Muscle of leg (tissue), 16 donors: ENCODE results near the gene MRPL10. TPM values are rescaled to one million over a fixed set of nuclear protein-coding genes. Genes with fewer than 3 reads are reported as not detected.
A peak's percentile ranks its signal among the peaks of the same experiment; 100 is the strongest.

Experiments used
- DNase-seq: peaks from one replicate; pipeline ENCODE4 v3.0.0; 2013
- H3K27ac ChIP-seq: one replicate; pipeline ENCODE4 v1.5.1; 2013; ENCODE audit warnings: mild to moderate bottlenecking, low read length, control low read depth
- H3K27me3 ChIP-seq: one replicate; pipeline ENCODE4 v1.6.1; 2013; ENCODE audit warnings: low read length; ENCODE audit not compliant: control insufficient read depth, insufficient read depth
- H3K36me3 ChIP-seq: one replicate; pipeline ENCODE4 v1.6.1; 2013; ENCODE audit warnings: low read length; ENCODE audit not compliant: control insufficient read depth, insufficient read depth
- H3K4me1 ChIP-seq: one replicate; pipeline ENCODE4 v1.6.1; 2013; ENCODE audit warnings: low read length; ENCODE audit not compliant: control insufficient read depth, insufficient read depth
- H3K4me3 ChIP-seq: one replicate; pipeline ENCODE4 v1.5.1; 2013; ENCODE audit warnings: low read length, control low read depth
- H3K9me3 ChIP-seq: replicated peaks from 2 replicates; pipeline ENCODE4 v1.6.1; 2013; ENCODE audit warnings: low read depth, low read length; ENCODE audit not compliant: control insufficient read depth
- WGBS: methylation state at CpG from one replicate; pipeline ENCODE4 v1.1.5; 2013; ENCODE audit warnings: missing lambda C conversion rate; ENCODE audit not compliant: insufficient coverage; 5-methylcytosine and 5-hydroxymethylcytosine counted together
- long read RNA-seq, 11 donors: transcript quantifications; one replicate each; lab custom pipeline, GENCODE V29; 2026
- polyA plus RNA-seq, 8 donors: library from polyadenylated mRNA; unstranded; fragments of 120-200 nt; gene quantifications; one replicate each; pipeline versions ENCODE4 v1.2.1 to v1.2.3, GENCODE V29; 2013; ENCODE audit warnings: inconsistent platforms in 1 of 8, low replicate concordance in 1 of 8; ENCODE audit not compliant: insufficient read length in 8 of 8, insufficient read depth in 1 of 8
- total RNA-seq: library from RNA; stranded (reverse); fragments of 120-200 nt; gene quantifications from one replicate; pipeline ENCODE4 v1.2.4, GENCODE V29; 2013

The MRPL10 gene
- 37.5 TPM for total RNA-seq
- 10 to 100 TPM; 47.1 to 62.9 (median 57.2) TPM for polyA plus RNA-seq
- long read RNA-seq, donor 1, transcript MRPL10-202 (5 exons, 1,725 nt) = major isoform, 6 of 11 reads
- long read RNA-seq, donor 1, partial matches to known transcripts = 0 of 11 reads
- long read RNA-seq, donor 1, other reads (novel, unspliced or antisense) = 0 of 11 reads
- long read RNA-seq, donor 2, partial matches to known transcripts = 0 of 2 reads
- long read RNA-seq, donor 2, other reads (novel, unspliced or antisense) = 0 of 2 reads
- long read RNA-seq, donor 3, transcript MRPL10-202 (5 exons, 1,725 nt) = major isoform, 27 of 34 reads
- long read RNA-seq, donor 3, partial matches to known transcripts = 0 of 34 reads
- long read RNA-seq, donor 3, other reads (novel, unspliced or antisense) = 0 of 34 reads
- long read RNA-seq, donor 4, transcript MRPL10-202 (5 exons, 1,725 nt) = major isoform, 17 of 21 reads
- long read RNA-seq, donor 4, partial matches to known transcripts = 0 of 21 reads
- long read RNA-seq, donor 4, other reads (novel, unspliced or antisense) = 0 of 21 reads
- long read RNA-seq, donor 5, transcript MRPL10-202 (5 exons, 1,725 nt) = major isoform, 37 of 45 reads
- long read RNA-seq, donor 5, transcript MRPL10-203 (6 exons, 1,622 nt) = minor isoform, 5 of 45 reads
- long read RNA-seq, donor 5, partial matches to known transcripts = 0 of 45 reads
- long read RNA-seq, donor 5, other reads (novel, unspliced or antisense) = 0 of 45 reads
- long read RNA-seq, donor 6, transcript MRPL10-204 (5 exons, 1,576 nt) = minor isoform, 5 of 59 reads
- long read RNA-seq, donor 6, transcript MRPL10-203 (6 exons, 1,622 nt) = minor isoform, 7 of 59 reads
- long read RNA-seq, donor 6, transcript MRPL10-202 (5 exons, 1,725 nt) = major isoform, 39 of 59 reads
- long read RNA-seq, donor 6, partial matches to known transcripts = 6 of 59 reads
- long read RNA-seq, donor 6, other reads (novel, unspliced or antisense) = 0 of 59 reads
- long read RNA-seq, donor 7, transcript MRPL10-202 (5 exons, 1,725 nt) = major isoform, 30 of 33 reads
- long read RNA-seq, donor 7, partial matches to known transcripts = 0 of 33 reads
- long read RNA-seq, donor 7, other reads (novel, unspliced or antisense) = 0 of 33 reads
- long read RNA-seq, donor 8, transcript MRPL10-202 (5 exons, 1,725 nt) = major isoform, 17 of 23 reads
- long read RNA-seq, donor 8, partial matches to known transcripts = 0 of 23 reads
- long read RNA-seq, donor 8, other reads (novel, unspliced or antisense) = 0 of 23 reads
- long read RNA-seq, donor 9, transcript MRPL10-203 (6 exons, 1,622 nt) = minor isoform, 6 of 30 reads
- long read RNA-seq, donor 9, transcript MRPL10-202 (5 exons, 1,725 nt) = major isoform, 18 of 30 reads
- long read RNA-seq, donor 9, partial matches to known transcripts = 5 of 30 reads
- long read RNA-seq, donor 9, other reads (novel, unspliced or antisense) = 0 of 30 reads
- long read RNA-seq, donor 10, transcript MRPL10-202 (5 exons, 1,725 nt) = major isoform, 18 of 23 reads
- long read RNA-seq, donor 10, partial matches to known transcripts = 0 of 23 reads
- long read RNA-seq, donor 10, other reads (novel, unspliced or antisense) = 0 of 23 reads
- long read RNA-seq, donor 11, transcript MRPL10-202 (5 exons, 1,725 nt) = major isoform, 24 of 28 reads
- long read RNA-seq, donor 11, partial matches to known transcripts = 0 of 28 reads
- long read RNA-seq, donor 11, other reads (novel, unspliced or antisense) = 0 of 28 reads

- peak; percentile 97 for DNase-seq
- WGBS = under 1% methylated on average over 38 of the region's 42 CpGs
- peak within 1 kb of the TSS; percentile 84 for H3K27ac ChIP-seq
These were observed at the start of gene MRPL10, which contains the start of gene LRRC46 for GRCh38 chr17:47831003-47831933. Gene MRPL10, minus strand, starts transcription at chr17:47831541. Its CDS starts 30 bp downstream, at chr17:47831511. Gene LRRC46, plus strand, starts transcription at chr17:47831670. Its CDS starts 320 bp downstream, at chr17:47831990.

GRCh38 chr17:47879776-47880454, 48.6 kb upstream of the MRPL10 start:
- Histone ChIP-seq H3K27ac (no peak overlapping the region), H3K36me3 (no peaks in the 10 kb centered on the region), H3K27me3 (peaks cover 69% of the 10 kb centered on the region), H3K9me3 (no peaks in the 10 kb centered on the region), H3K4me3 (no peak overlapping the region), H3K4me1 (peaks cover 15% of the 10 kb centered on the region)
- 64% methylated on average over 4 of the region's 8 CpGs for WGBS
- no peak for DNase-seq

More at GRCh38 chr17:47831003-47831933, at the start of gene MRPL10, which contains the start of gene LRRC46:
- Histone ChIP-seq H3K9me3 (no peaks in the 10 kb centered on the region), H3K4me1 (peaks cover 18% of the 10 kb centered on the region), H3K4me3 (peak within 1 kb of the TSS; percentile 86), H3K36me3 (peaks cover 29% of the 10 kb centered on the region), H3K27me3 (no peaks in the 10 kb centered on the region)

- Histone ChIP-seq H3K4me3 (no peak overlapping the region), H3K9me3 (no peaks in the 10 kb centered on the region), H3K27ac (no peak overlapping the region), H3K27me3 (peaks cover 69% of the 10 kb centered on the region), H3K36me3 (no peaks in the 10 kb centered on the region), H3K4me1 (peaks cover 10% of the 10 kb centered on the region)
- WGBS = no CpG with 5 or more reads among the region's 2 CpGs
- no peak for DNase-seq
These were observed 47.8 kb upstream of the MRPL10 start for GRCh38 chr17:47879028-47879585.

GRCh38 chr17:47878203-47879027, 47.1 kb upstream of the MRPL10 start:
- H3K27ac ChIP-seq = no peak overlapping the region
- DNase-seq = no peak
- no peaks in the 10 kb centered on the region for H3K9me3 ChIP-seq
- no peaks in the 10 kb centered on the region for H3K36me3 ChIP-seq
- WGBS = 18% methylated on average over 5 of the region's 10 CpGs
- H3K27me3 ChIP-seq = peaks cover 69% of the 10 kb centered on the region
- H3K4me3 ChIP-seq = no peak overlapping the region
- H3K4me1 ChIP-seq = peaks cover 6% of the 10 kb centered on the region

GRCh38 chr17:47877368-47878034, 46.2 kb upstream of the MRPL10 start:
- Histone ChIP-seq H3K36me3 (no peaks in the 10 kb centered on the region), H3K4me1 (peaks cover 12% of the 10 kb centered on the region), H3K9me3 (no peaks in the 10 kb centered on the region), H3K27ac (no peak overlapping the region), H3K4me3 (no peak overlapping the region), H3K27me3 (peaks cover 74% of the 10 kb centered on the region)
- no CpG with 5 or more reads among the region's 9 CpGs for WGBS
- no peak for DNase-seq

GRCh38 chr17:47875011-47875985, 44.0 kb upstream of the MRPL10 start:
- H3K27me3 ChIP-seq = peaks cover 88% of the 10 kb centered on the region
- no peak for DNase-seq
- H3K4me3 ChIP-seq = no peak overlapping the region
- 34% methylated on average over 10 of the region's 11 CpGs for WGBS
- H3K27ac ChIP-seq = no peak overlapping the region
- H3K9me3 ChIP-seq = no peaks in the 10 kb centered on the region
- H3K4me1 ChIP-seq = peaks cover 12% of the 10 kb centered on the region
- H3K36me3 ChIP-seq = no peaks in the 10 kb centered on the region
